A549 treated with Mapracorat at 1 μM for 4 hours (cell line): ENCODE data around the gene NDUFB10. TPM values are rescaled to one million over a fixed set of nuclear protein-coding genes. Genes with fewer than 3 reads are reported as not detected.

Source experiments
- total RNA-seq: library from RNA; stranded (reverse); fragments of 200-300 nt; extraction: Qiagen RNA extraction; gene quantifications from 5 replicates; pipeline ENCODE4 v1.2.3, GENCODE V29; 2022

Gene NDUFB10
- total RNA-seq, result 241 to 346 TPM (median 257 TPM) in 5 replicates

GRCh38 chr16:1959269-1960039, at the start of gene NDUFB10:
Gene NDUFB10 (plus strand): TSS chr16:1959538. CDS start chr16:1959625, 87 bp downstream.

GRCh38 chr16:1918351-1919326, 40.7 kb upstream of the NDUFB10 start, which contains the start of gene HS3ST6:
Gene HS3ST6 (minus strand): TSS chr16:1918415. CDS start chr16:1918323, 92 bp downstream.

GRCh38 chr16:1942810-1943726, 16.3 kb upstream of the NDUFB10 start, which contains the start of gene MSRB1:
Gene MSRB1 (minus strand): TSS chr16:1943199. CDS start chr16:1943156, 43 bp downstream.

GRCh38 chr16:1964506-1965395, 5.4 kb downstream of the NDUFB10 start, which contains the start of gene RPS2:
Gene RPS2 (minus strand): TSS chr16:1964826. CDS start chr16:1964625, 201 bp downstream.

GRCh38 chr16:1966460-1966859, 7.1 kb downstream of the NDUFB10 start, which contains the start of gene RNF151:
Gene RNF151 (plus strand): TSS chr16:1966856. CDS start chr16:1966882, 26 bp downstream.

GRCh38 chr16:1971796-1972489, 12.6 kb downstream of the NDUFB10 start, which contains the start of gene TBL3:
Gene TBL3 (plus strand): TSS chr16:1972053. CDS start chr16:1972165, 112 bp downstream.

GRCh38 chr16:1981398-1981836, 22.1 kb downstream of the NDUFB10 start, which contains the start of gene NOXO1:
Gene NOXO1 (minus strand): TSS chr16:1981469. CDS start chr16:1981179, 290 bp downstream.

GRCh38 chr16:1983544-1984346, 24.4 kb downstream of the NDUFB10 start, which contains the start of gene GFER:
Gene GFER (plus strand): TSS chr16:1984193. CDS start chr16:1984219, 26 bp downstream.

GRCh38 chr16:1989209-1990100, 30.1 kb downstream of the NDUFB10 start, which contains the start of gene SYNGR3:
Gene SYNGR3 (plus strand): TSS chr16:1989970. CDS start chr16:1990103, 133 bp downstream.

GRCh38 chr16:2009791-2010510, 50.6 kb downstream of the NDUFB10 start, which contains the start of gene ZNF598:
Gene ZNF598 (minus strand): TSS chr16:2009821.

Other genes starting within 250 kb of the NDUFB10 start
- 31.2 to 64.7 TPM (median 62.4 TPM) in 5 replicates for gene NME3, start 188.0 kb upstream of the NDUFB10 start, total RNA-seq
- 6.0 to 12.0 TPM (median 10.0 TPM) in 5 replicates for gene EME2, start 186.7 kb upstream of the NDUFB10 start, total RNA-seq
- gene MRPS34, start 186.4 kb upstream of the NDUFB10 start, total RNA-seq, result 168 to 282 TPM (median 245 TPM) in 5 replicates
- gene SPSB3, start 177.0 kb upstream of the NDUFB10 start, total RNA-seq, result 17.2 to 28.9 TPM (median 24.8 TPM) in 5 replicates
- 53.4 to 92.2 TPM (median 81.1 TPM) in 5 replicates for gene NUBP2, start 176.6 kb upstream of the NDUFB10 start, total RNA-seq
- gene IGFALS, start 165.8 kb upstream of the NDUFB10 start, total RNA-seq, result 0.06 to 0.10 TPM (median 0.06 TPM) in 3 of 5 replicates, not detected in the others
- gene HAGH, start 132.7 kb upstream of the NDUFB10 start, total RNA-seq, result 56.2 to 70.5 TPM (median 67.0 TPM) in 5 replicates
- 43.1 to 50.4 TPM (median 48.4 TPM) in 5 replicates for gene FAHD1, start 132.3 kb upstream of the NDUFB10 start, total RNA-seq
- gene MEIOB, start 87.4 kb upstream of the NDUFB10 start, total RNA-seq, result 1.1 to 1.9 TPM (median 1.4 TPM) in 5 replicates
- 1.5 to 3.1 TPM (median 2.8 TPM) in 5 replicates for gene HS3ST6, start 41.1 kb upstream of the NDUFB10 start, total RNA-seq
- 34.0 to 45.3 TPM (median 40.5 TPM) in 5 replicates for gene MSRB1, start 16.3 kb upstream of the NDUFB10 start, total RNA-seq
- 0.07 to 0.13 TPM in 2 of 5 replicates, not detected in the others for gene RPL3L, start 4.8 kb upstream of the NDUFB10 start, total RNA-seq
- 3,564 to 5,547 TPM (median 5,202 TPM) in 5 replicates for gene RPS2, start 5.3 kb downstream of the NDUFB10 start, total RNA-seq
- gene RNF151, start 7.3 kb downstream of the NDUFB10 start, total RNA-seq, result not detected in 5 replicates
- 31.8 to 43.4 TPM (median 38.1 TPM) in 5 replicates for gene TBL3, start 12.5 kb downstream of the NDUFB10 start, total RNA-seq
- gene NOXO1, start 21.9 kb downstream of the NDUFB10 start, total RNA-seq, result 0.19 to 0.38 TPM (median 0.26 TPM) in 4 of 5 replicates, not detected in the other
- gene GFER, start 24.7 kb downstream of the NDUFB10 start, total RNA-seq, result 25.8 to 46.2 TPM (median 44.5 TPM) in 5 replicates
- gene SYNGR3, start 30.4 kb downstream of the NDUFB10 start, total RNA-seq, result 6.5 to 9.5 TPM (median 7.7 TPM) in 5 replicates
- gene ZNF598, start 50.3 kb downstream of the NDUFB10 start, total RNA-seq, result 43.2 to 63.7 TPM (median 58.6 TPM) in 5 replicates
- 0.52 to 0.94 TPM (median 0.70 TPM) in 5 replicates for gene NPW, start 60.2 kb downstream of the NDUFB10 start, total RNA-seq
- gene NHERF2, start 67.4 kb downstream of the NDUFB10 start, total RNA-seq, result 40.1 to 62.6 TPM (median 58.3 TPM) in 5 replicates
- gene NTHL1, start 88.3 kb downstream of the NDUFB10 start, total RNA-seq, result 34.2 to 50.8 TPM (median 47.0 TPM) in 5 replicates
- 29.8 to 45.0 TPM (median 38.0 TPM) in 5 replicates for gene TSC2, start 88.4 kb downstream of the NDUFB10 start, total RNA-seq
- 33.0 to 58.8 TPM (median 49.3 TPM) in 5 replicates for gene PKD1, start 176.4 kb downstream of the NDUFB10 start, total RNA-seq
- gene RAB26, start 189.1 kb downstream of the NDUFB10 start, total RNA-seq, result 2.4 to 4.2 TPM (median 3.9 TPM) in 5 replicates
- 34.7 to 54.8 TPM (median 48.4 TPM) in 5 replicates for gene TRAF7, start 196.2 kb downstream of the NDUFB10 start, total RNA-seq
- 0.33 to 1.1 TPM (median 0.49 TPM) in 5 replicates for gene CASKIN1, start 237.1 kb downstream of the NDUFB10 start, total RNA-seq
- gene MLST8, start 245.9 kb downstream of the NDUFB10 start, total RNA-seq, result 39.5 to 58.7 TPM (median 48.6 TPM) in 5 replicates